Peyer's patch (tissue), 4 donors: ENCODE data around the gene VWA7.

Experiments
- POLR2A ChIP-seq, 2 donors: fragments of 450-650 bp; IDR thresholded peaks; one replicate each; pipeline ENCODE4 v1.5.1; 2017; ENCODE audit warnings: antibody characterized with exemption in 2 of 2, mild to moderate bottlenecking in 2 of 2, moderate library complexity in 2 of 2
- TF ChIP-seq, protein P1 (sequence below), 6 experiments: fragments of 450-650 bp in 4 of 6; fragments of 200-600 bp in 2 of 6; sonication (generic) in 1 of 6; IDR thresholded peaks; one replicate each; pipeline ENCODE4 v1.5.1; 2017 to 2019; ENCODE audit warnings: antibody characterized with exemption in 6 of 6, mild to moderate bottlenecking in 3 of 6, moderate library complexity in 1 of 6

DNA sequence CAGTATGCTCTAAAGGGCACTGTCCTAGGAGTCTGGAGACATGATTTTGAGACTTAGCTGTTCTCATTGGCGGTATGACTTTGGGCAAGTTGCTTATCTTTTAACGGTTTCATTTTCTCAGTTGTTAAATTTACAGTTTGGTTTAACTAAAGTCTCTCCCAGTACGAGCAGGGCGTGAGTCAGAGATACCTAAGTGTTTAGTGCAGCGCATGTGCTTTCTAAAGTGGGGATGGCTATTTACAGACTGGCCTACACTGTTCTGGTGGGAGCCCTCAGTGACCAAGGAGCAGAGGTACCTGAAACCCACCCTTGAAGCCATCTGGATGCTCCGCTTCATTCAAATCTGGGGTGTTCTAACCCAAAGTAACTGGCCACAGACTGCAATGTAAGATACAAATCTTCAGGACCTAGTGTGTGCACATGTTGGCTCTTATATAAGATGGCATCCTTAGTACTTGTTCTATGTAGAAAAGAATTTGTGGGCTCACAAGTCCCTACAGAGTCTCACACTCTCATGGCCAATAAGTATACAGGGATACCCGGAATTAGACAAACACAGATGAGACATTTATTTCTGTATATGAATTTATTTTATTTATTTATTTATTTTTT is 26.6 kb downstream of the VWA7 start:
- no peak for TF ChIP-seq POLR2A (IDR thresholded peaks at IDR 0.05)
- TF ChIP-seq, protein P1, sequence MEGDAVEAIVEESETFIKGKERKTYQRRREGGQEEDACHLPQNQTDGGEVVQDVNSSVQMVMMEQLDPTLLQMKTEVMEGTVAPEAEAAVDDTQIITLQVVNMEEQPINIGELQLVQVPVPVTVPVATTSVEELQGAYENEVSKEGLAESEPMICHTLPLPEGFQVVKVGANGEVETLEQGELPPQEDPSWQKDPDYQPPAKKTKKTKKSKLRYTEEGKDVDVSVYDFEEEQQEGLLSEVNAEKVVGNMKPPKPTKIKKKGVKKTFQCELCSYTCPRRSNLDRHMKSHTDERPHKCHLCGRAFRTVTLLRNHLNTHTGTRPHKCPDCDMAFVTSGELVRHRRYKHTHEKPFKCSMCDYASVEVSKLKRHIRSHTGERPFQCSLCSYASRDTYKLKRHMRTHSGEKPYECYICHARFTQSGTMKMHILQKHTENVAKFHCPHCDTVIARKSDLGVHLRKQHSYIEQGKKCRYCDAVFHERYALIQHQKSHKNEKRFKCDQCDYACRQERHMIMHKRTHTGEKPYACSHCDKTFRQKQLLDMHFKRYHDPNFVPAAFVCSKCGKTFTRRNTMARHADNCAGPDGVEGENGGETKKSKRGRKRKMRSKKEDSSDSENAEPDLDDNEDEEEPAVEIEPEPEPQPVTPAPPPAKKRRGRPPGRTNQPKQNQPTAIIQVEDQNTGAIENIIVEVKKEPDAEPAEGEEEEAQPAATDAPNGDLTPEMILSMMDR (IDR thresholded peaks at IDR 0.05) = no peak
